ENCODE results near the gene TEX261.
"Not testable (repeated sequence)": the region's sequence is repeated elsewhere in the genome, so short reads cannot be mapped to it uniquely, and the experiment has no call there.

Gene TEX261

GRCh38 chr2:70994699-70995425 is at the start of gene TEX261:
TEX261 (minus strand) TSS chr2:70994873; CDS start chr2:70994757, 116 bp downstream.
- DNase-seq: peak; percentile 88

GRCh38 chr2:71043531-71044407 is 49.1 kb upstream of the TEX261 start:
- no peak for DNase-seq

- no peak for DNase-seq
Observed at GRCh38 chr2:71042287-71042686, 47.6 kb upstream of the TEX261 start.

- DNase-seq: not testable (repeated sequence)
Observed at GRCh38 chr2:71036296-71036695, 41.6 kb upstream of the TEX261 start.

- DNase-seq: peak; percentile 73
Observed at GRCh38 chr2:71023553-71024243, 29.0 kb upstream of the TEX261 start.

GRCh38 chr2:71021394-71021793 is 26.7 kb upstream of the TEX261 start:
- not testable (repeated sequence) for DNase-seq

- DNase-seq: not testable (repeated sequence)
Observed at GRCh38 chr2:71019989-71020388, 25.3 kb upstream of the TEX261 start.

GRCh38 chr2:71018625-71019024 is 24.0 kb upstream of the TEX261 start:
- DNase-seq: no peak

GRCh38 chr2:71011786-71012185 is 17.1 kb upstream of the TEX261 start:
- DNase-seq: not testable (repeated sequence)

- DNase-seq: no peak
Observed at GRCh38 chr2:71008342-71008741, 13.7 kb upstream of the TEX261 start.

GRCh38 chr2:71006955-71007799 is 12.5 kb upstream of the TEX261 start:
- DNase-seq: no peak

- no peak for DNase-seq
Observed at GRCh38 chr2:71006323-71006722, 11.7 kb upstream of the TEX261 start.

GRCh38 chr2:71005271-71006202 is 10.9 kb upstream of the TEX261 start:
- DNase-seq: no peak

- DNase-seq: no peak
Observed at GRCh38 chr2:71004857-71005256, 10.2 kb upstream of the TEX261 start.

GRCh38 chr2:71003966-71004755 is 9.5 kb upstream of the TEX261 start:
- no peak for DNase-seq

- no peak for DNase-seq
Observed at GRCh38 chr2:71003396-71003795, 8.7 kb upstream of the TEX261 start.

- no peak for DNase-seq
Observed at GRCh38 chr2:71001981-71002570, 7.4 kb upstream of the TEX261 start.

GRCh38 chr2:71001592-71001927 is 6.9 kb upstream of the TEX261 start:
- DNase-seq: no peak

- peak; percentile 81 for DNase-seq
Observed at GRCh38 chr2:71000780-71001591, 6.3 kb upstream of the TEX261 start.

All from CD4-positive, alpha-beta T cell treated with Interleukin-15 for 1 hour (primary cell).